Smooth muscle cell (in vitro differentiated cells): ENCODE data around the gene IL17C. TPM values are rescaled to one million over a fixed set of nuclear protein-coding genes. Genes with fewer than 3 reads are reported as not detected.

Source experiments
- DNase-seq: peaks from one replicate; lab custom pipeline; 2025; ENCODE audit not compliant: unreplicated experiment; lab: John Stamatoyannopoulos, UW
- H2AFZ ChIP-seq: fragments of 200-600 bp; sonication (generic); 2 replicates; pipeline ENCODE4 v1.6.0; 2016; ENCODE audit warnings: antibody characterized with exemption, low read depth, mild to moderate bottlenecking
- H3F3A ChIP-seq: fragments of 200-600 bp; sonication (generic); 2 replicates; pipeline ENCODE4 v1.6.0; 2017; ENCODE audit warnings: antibody characterized with exemption, low read depth
- H3K27ac ChIP-seq: fragments of 200-600 bp; sonication (generic); 2 replicates; pipeline ENCODE4 v1.5.1; 2016; ENCODE audit warnings: low read depth, mild to moderate bottlenecking
- H3K27me3 ChIP-seq: fragments of 200-600 bp; sonication (generic); 2 replicates; pipeline ENCODE4 v1.6.1; 2016; ENCODE audit warnings: low read depth, mild to moderate bottlenecking
- H3K36me3 ChIP-seq: fragments of 200-600 bp; sonication (generic); 2 replicates; pipeline ENCODE4 v1.5.1; 2016; ENCODE audit warnings: low read depth
- H3K4me1 ChIP-seq: fragments of 200-600 bp; sonication (generic); 2 replicates; pipeline ENCODE4 v1.5.1; 2016; ENCODE audit warnings: low read depth
- H3K4me2 ChIP-seq: fragments of 200-600 bp; sonication (generic); 2 replicates; pipeline ENCODE4 v1.6.0; 2016; ENCODE audit warnings: mild to moderate bottlenecking
- H3K4me3 ChIP-seq: fragments of 200-600 bp; sonication (generic); 2 replicates; pipeline ENCODE4 v1.5.1; 2016; ENCODE audit warnings: mild to moderate bottlenecking
- H3K79me2 ChIP-seq: fragments of 200-600 bp; sonication (generic); 2 replicates; pipeline ENCODE4 v1.6.0; 2016; ENCODE audit warnings: low read depth, mild to moderate bottlenecking
- H3K9ac ChIP-seq: fragments of 200-600 bp; sonication (generic); 2 replicates; pipeline ENCODE4 v1.6.0; 2016; ENCODE audit warnings: low read depth
- H3K9me3 ChIP-seq: fragments of 200-600 bp; sonication (generic); replicated peaks from 2 replicates; pipeline ENCODE4 v1.5.1; 2016; ENCODE audit warnings: low read depth
- H4K20me1 ChIP-seq: fragments of 200-600 bp; sonication (generic); 2 replicates; pipeline ENCODE4 v1.6.0; 2016; ENCODE audit warnings: low read depth
- CTCF ChIP-seq: fragments of 200-600 bp; sonication (generic); IDR thresholded peaks from 2 replicates; pipeline ENCODE4 v1.5.1; 2017; ENCODE audit warnings: borderline replicate concordance, mild to moderate bottlenecking, antibody characterized with exemption; ENCODE audit not compliant: insufficient read depth, poor library complexity, severe bottlenecking
- WGBS: methylation state at CpG from one replicate; pipeline ENCODE4 v1.1.7; 2016; ENCODE audit warnings: low lambda C conversion rate; 5-methylcytosine and 5-hydroxymethylcytosine counted together
- polyA plus RNA-seq: library from polyadenylated mRNA; unstranded; fragments of >200 nt; fragmentation: Nextera tagmentation; extraction: Ambion mirVana; gene quantifications from 2 replicates; pipeline ENCODE4 v1.2.1, GENCODE V29; 2016
- total RNA-seq: library from RNA; depleted of rRNA; stranded (reverse); fragments of >200 nt; gene quantifications from 2 replicates; pipeline ENCODE4 v1.2.3, GENCODE V29; 2014

Gene IL17C
- total and polyA plus RNA-seq, 2 experiments from 2014 or later, result not detected

DNA sequence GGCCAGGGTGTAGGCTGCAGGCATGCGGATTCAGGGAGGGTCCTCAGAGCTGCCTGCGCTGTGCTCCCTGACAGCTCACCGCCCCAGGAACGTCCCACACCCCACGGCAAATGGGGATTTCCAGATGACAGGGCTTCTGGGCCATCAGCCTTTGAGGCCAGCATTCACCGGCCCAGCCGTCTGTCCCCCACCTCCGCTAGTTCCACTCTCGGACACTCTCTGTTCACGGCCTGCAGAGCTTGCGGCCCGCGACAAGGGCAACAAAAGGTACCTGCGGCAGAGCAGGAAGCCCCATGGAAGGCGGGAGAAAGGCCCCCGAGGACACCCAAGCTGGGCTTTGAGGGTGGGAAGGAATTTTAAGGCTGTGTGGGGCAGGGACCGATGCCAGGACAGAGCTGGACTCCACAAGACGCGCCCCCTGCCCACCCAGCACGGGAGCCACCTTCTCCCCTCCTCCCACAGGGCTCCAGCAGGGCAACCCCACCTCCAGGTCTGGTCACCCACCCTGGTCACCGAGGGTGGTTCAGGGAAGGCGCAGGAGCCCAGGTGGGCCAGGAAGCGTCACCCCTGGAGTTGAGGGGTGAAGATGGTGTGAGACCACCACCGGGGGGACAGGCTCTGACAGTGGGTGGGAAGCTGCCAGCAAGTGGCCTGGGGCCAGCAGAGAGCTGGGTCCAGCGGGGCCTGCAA is 18.1 kb downstream of the IL17C start:
- H3K4me3 ChIP-seq, result no peak overlapping the region
- H3F3A ChIP-seq, result no peaks in the 10 kb centered on the region
- no peaks in the 10 kb centered on the region for H3K36me3 ChIP-seq
- H2AFZ ChIP-seq, result no peak overlapping the region
- H3K9ac ChIP-seq, result no peak overlapping the region
- DNase-seq, result no peak
- H3K27ac ChIP-seq, result no peak overlapping the region
- no peak for TF ChIP-seq CTCF
- no peaks in the 10 kb centered on the region for H3K9me3 ChIP-seq
- no peaks in the 10 kb centered on the region for H3K27me3 ChIP-seq
- peaks cover 55% of the 10 kb centered on the region for H4K20me1 ChIP-seq
- no peak overlapping the region for H3K4me2 ChIP-seq
- WGBS, result 93% methylated on average over 25 of the region's 25 CpGs
- peaks cover 29% of the 10 kb centered on the region for H3K79me2 ChIP-seq
- peaks cover under 1% of the 10 kb centered on the region for H3K4me1 ChIP-seq

DNA sequence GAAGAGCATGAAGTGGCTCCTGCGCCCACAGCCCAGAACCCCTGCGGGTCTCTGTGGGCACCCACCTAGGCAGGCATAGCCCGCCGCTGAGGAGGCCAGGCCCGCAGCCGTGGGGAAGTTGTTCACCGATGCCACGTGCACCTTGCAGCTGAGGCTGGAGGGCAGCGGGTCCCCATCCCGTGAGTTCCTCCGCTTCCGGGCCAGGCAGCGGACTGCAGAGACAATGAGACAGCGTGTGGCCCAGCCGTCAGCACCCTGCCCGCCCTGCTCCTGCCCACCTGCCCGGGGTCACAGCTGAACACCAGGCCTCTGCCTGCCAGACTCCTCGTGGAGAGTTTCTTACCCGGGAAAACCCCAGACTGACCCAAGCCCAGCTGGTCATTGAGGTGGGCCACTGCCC is 19.0 kb downstream of the IL17C start:
- Histone ChIP-seq H3K4me3 (no peak overlapping the region), H3K36me3 (no peaks in the 10 kb centered on the region), H3K9me3 (no peaks in the 10 kb centered on the region), H3K79me2 (peaks cover 38% of the 10 kb centered on the region), H3K9ac (no peak overlapping the region), H3K4me1 (peaks cover 5% of the 10 kb centered on the region), H3K27me3 (no peaks in the 10 kb centered on the region), H3K4me2 (no peak overlapping the region), H4K20me1 (peaks cover 63% of the 10 kb centered on the region), H2AFZ (no peak overlapping the region), H3F3A (no peaks in the 10 kb centered on the region), H3K27ac (no peak overlapping the region)
- 97% methylated on average over 19 of the region's 19 CpGs for WGBS
- DNase-seq, result no peak
- TF ChIP-seq CTCF, result no peak

GRCh38 chr16:88658714-88659113 is 20.3 kb downstream of the IL17C start:
- Histone ChIP-seq H3K4me2 (no peak overlapping the region), H3K27me3 (no peaks in the 10 kb centered on the region), H3K4me1 (peaks cover 5% of the 10 kb centered on the region), H3K9ac (no peak overlapping the region), H3K9me3 (no peaks in the 10 kb centered on the region), H3K79me2 (peaks cover 48% of the 10 kb centered on the region), H3K27ac (no peak overlapping the region), H3K4me3 (no peak overlapping the region), H2AFZ (no peak overlapping the region), H3K36me3 (no peaks in the 10 kb centered on the region), H4K20me1 (peaks cover 65% of the 10 kb centered on the region), H3F3A (no peaks in the 10 kb centered on the region)
- no peak for TF ChIP-seq CTCF
- WGBS, result 96% methylated on average over 12 of the region's 15 CpGs
- no peak for DNase-seq

- Histone ChIP-seq H3F3A (no peaks in the 10 kb centered on the region), H4K20me1 (peaks cover 65% of the 10 kb centered on the region), H3K27me3 (no peaks in the 10 kb centered on the region), H3K4me3 (no peak overlapping the region), H3K27ac (no peak overlapping the region), H3K9me3 (no peaks in the 10 kb centered on the region), H2AFZ (no peak overlapping the region), H3K79me2 (peaks cover 50% of the 10 kb centered on the region), H3K4me1 (peaks cover 5% of the 10 kb centered on the region), H3K36me3 (no peaks in the 10 kb centered on the region), H3K9ac (no peak overlapping the region), H3K4me2 (no peak overlapping the region)
- no peak for TF ChIP-seq CTCF
- DNase-seq, result no peak
- WGBS, result 97% methylated on average over 25 of the region's 25 CpGs
These were observed 20.8 kb downstream of the IL17C start for GRCh38 chr16:88659160-88659559.
